Mononuclear cell (primary cell): ENCODE results near the gene SDS. TPM values are rescaled to one million over a fixed set of nuclear protein-coding genes. Genes with fewer than 3 reads are reported as not detected.

Experiments
- H3K27me3 ChIP-seq: 2 replicates; pipeline ENCODE4 v1.6.0; 2011; ENCODE audit warnings: low read length, control low read depth; ENCODE audit not compliant: insufficient read depth
- H3K4me1 ChIP-seq: 2 replicates; pipeline ENCODE4 v1.5.1; 2011; ENCODE audit warnings: mild to moderate bottlenecking, low read length, control low read depth; ENCODE audit not compliant: insufficient read depth
- H3K4me3 ChIP-seq: 2 replicates; pipeline ENCODE4 v1.5.1; 2011; ENCODE audit warnings: mild to moderate bottlenecking, low read length, moderate library complexity
- H3K9me3 ChIP-seq: 2 replicates; pipeline ENCODE4 v1.5.1; 2011; ENCODE audit warnings: low read depth, mild to moderate bottlenecking, control low read depth, low read length
- total RNA-seq: library from RNA; depleted of rRNA; stranded (reverse); fragments of >200 nt; gene quantifications from one replicate; pipeline ENCODE4 v1.2.3, GENCODE V29; 2012

The SDS gene
- total RNA-seq, 1 donor: 0.52 TPM

DNA sequence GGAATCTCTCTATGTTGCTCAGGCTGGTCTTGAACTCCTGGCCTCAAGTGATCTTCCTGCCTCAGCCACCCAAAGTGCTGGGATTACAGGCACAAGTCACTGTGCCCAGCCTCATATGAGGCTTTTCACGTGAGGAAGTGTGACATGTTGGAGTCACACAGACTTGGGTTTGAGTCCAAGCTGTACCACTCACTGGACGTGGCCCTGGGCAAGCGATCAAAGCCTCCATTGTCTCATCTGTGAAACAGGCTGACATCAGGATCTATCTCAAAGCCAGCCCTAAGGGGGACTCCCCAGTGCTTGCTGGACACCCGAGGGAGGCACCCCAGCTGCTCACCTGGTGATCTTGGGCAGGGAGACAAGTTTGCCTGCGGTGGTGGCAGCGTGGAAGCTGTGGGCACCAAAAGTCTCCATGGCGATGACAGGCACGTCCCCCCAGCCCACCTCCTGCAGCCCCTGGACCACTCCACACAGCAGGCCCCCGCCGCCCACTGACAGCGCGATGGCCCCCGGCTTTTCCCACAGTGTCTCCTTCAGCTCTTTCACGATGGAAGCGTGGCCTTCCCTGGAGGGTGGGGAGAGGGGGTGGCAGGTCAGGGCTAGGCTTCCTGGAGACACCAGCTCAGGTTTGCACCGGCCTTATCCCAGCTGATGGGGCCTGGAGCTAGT, 6.7 kb downstream of the SDS start:
- H3K4me1 ChIP-seq: no peaks in the 10 kb centered on the region
- no peak overlapping the region for H3K4me3 ChIP-seq
- no peaks in the 10 kb centered on the region for H3K9me3 ChIP-seq
- no peaks in the 10 kb centered on the region for H3K27me3 ChIP-seq

DNA sequence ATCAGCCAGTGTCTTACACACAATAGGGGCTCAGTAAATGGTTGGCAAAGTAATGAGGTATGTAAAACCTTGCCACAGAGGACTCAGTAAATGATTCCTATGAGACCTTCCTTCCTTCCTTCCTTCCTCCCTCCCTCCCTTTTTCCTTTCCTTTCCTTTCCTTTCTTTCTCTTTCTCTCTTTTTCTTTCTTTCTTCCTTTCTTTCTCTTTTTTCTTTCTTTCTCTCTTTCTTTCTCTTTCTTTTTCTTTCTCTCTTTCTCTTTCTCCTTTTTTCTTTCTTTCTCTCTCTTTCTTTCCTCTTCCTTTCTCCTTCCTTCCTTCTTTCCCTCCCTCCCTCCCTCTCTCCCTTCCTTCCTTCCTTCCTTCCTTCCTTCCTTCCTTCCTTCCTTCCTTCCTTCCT, 7.5 kb downstream of the SDS start:
- no peaks in the 10 kb centered on the region for H3K27me3 ChIP-seq
- no peaks in the 10 kb centered on the region for H3K4me1 ChIP-seq
- no peaks in the 10 kb centered on the region for H3K9me3 ChIP-seq
- H3K4me3 ChIP-seq: no peak overlapping the region

DNA sequence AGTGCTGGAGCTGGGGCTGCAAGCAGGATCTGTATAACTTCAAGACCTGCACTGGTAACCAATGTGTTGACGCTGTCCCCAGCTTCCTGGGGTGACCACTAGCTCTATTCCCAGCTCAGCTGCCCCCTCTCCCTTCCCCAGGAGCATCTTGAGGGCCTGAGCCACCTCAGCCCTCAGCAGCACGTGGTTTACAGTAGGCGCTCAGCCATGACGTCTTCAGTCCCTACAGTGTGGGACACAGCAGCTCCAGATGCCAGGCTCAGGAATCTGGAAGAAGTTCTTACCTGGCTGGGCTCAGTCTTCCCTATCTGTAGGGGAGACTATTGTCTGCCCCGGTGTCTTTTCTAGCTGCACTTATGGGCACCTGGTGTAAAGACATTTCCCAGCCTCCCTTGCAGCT, 8.6 kb downstream of the SDS start:
- Histone ChIP-seq H3K27me3 (no peaks in the 10 kb centered on the region), H3K4me3 (no peak overlapping the region), H3K9me3 (no peaks in the 10 kb centered on the region), H3K4me1 (no peaks in the 10 kb centered on the region)

DNA sequence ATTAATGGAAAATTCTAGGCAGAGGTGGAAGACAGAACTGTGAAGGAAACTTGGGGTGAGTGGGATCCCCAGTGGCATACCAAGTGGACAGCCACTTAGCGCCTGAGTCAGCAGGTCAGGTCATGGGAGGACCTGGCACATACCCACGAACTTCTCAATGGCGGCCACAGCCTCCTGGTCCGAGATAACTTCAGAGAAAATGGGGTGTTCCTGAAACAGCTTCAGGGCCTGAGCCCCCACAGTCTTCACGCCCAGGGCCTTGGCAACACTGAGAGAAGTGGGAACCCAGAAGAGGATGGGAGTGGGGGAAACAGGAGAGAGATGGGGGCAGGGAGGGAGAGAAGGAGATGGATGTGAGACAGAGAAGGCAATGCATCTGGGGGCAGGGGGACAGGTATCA, 9.9 kb downstream of the SDS start:
- Histone ChIP-seq H3K4me3 (no peak overlapping the region), H3K27me3 (no peaks in the 10 kb centered on the region), H3K4me1 (no peaks in the 10 kb centered on the region), H3K9me3 (no peaks in the 10 kb centered on the region)

DNA sequence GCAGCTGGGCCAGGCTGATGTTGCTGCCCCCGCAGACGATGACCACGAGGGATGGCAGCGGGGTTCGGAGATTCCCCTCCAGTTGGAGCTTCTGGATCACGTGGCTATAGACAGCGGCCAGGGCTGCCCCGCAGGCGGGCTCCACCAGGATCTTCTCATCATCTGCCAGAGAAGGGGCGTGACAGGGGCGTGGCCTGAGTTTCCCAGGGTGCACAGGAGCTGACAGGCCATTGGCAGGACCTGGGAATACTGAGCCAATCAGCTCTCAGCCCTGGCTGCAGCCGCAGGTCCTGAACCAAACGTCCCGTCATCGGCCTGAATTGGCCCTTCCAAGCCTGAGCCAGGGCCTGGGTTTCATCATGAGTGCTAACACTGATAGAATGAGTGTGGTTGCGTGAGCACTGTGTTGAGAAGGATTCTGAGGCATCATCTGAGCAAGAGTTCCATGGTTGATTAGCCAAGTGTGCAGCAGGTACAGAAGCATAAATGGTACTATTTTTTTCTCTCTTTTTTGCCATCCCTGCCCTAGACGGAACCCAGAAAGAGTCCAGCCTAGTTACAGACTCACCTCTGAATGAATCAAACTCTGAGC, 10.6 kb downstream of the SDS start:
- no peaks in the 10 kb centered on the region for H3K9me3 ChIP-seq
- H3K27me3 ChIP-seq: no peaks in the 10 kb centered on the region
- H3K4me3 ChIP-seq: no peak overlapping the region
- H3K4me1 ChIP-seq: no peaks in the 10 kb centered on the region

DNA sequence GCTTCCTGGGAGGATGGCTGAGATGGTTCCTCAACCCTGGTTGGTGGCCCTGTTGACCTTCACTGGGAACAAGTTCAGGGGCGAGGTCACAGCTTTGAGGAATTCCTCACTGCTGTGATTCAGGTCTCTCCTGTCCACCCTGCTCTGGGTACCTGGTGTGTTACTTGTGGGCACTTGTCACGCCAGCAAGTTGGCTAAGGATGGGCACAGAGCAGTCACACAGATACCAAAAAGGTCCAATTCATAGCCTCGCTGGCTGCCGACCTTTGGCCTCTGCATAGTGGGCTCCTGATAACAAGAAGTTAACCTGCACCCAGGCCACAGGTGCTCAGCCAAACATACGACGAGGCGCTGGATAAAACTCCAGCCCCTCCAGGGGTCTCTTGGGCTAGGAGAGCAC, 11.2 kb downstream of the SDS start:
- H3K4me3 ChIP-seq: no peak overlapping the region
- no peaks in the 10 kb centered on the region for H3K27me3 ChIP-seq
- no peaks in the 10 kb centered on the region for H3K4me1 ChIP-seq
- no peaks in the 10 kb centered on the region for H3K9me3 ChIP-seq

DNA sequence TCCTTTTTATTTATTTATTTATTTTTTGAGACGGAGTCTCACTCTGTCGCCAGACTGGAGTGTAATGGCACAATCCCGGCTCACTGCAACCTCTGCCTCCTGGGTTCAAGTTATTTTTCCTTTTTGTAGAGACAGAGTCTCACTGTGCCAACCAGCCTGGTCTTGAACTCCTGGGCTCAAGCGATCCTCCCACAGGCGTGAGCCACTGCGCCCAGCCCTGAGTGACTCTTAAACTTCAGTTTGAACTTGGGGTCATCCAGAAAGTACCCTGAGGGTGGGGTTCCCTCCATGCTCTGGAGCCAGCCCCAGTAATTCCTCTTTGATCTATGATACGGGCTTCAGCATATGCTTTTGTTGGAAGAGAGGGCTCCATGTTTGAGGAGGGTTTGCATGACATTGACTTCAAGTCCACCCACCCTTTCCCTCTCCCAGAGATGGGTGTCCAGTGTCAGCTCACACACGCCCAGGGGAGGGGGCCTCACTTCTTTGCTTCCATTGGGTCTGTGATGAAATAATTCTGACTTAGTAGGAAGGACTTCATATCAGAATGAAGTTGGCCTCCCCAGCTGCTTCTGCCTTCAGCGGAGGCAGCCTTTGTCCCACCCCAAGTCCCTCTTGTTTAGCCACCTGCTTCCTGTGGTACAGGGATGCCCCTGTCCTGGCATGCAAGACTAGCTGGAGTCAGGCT, 11.9 kb downstream of the SDS start:
- Histone ChIP-seq H3K9me3 (no peaks in the 10 kb centered on the region), H3K27me3 (no peaks in the 10 kb centered on the region), H3K4me3 (no peak overlapping the region), H3K4me1 (no peaks in the 10 kb centered on the region)

DNA sequence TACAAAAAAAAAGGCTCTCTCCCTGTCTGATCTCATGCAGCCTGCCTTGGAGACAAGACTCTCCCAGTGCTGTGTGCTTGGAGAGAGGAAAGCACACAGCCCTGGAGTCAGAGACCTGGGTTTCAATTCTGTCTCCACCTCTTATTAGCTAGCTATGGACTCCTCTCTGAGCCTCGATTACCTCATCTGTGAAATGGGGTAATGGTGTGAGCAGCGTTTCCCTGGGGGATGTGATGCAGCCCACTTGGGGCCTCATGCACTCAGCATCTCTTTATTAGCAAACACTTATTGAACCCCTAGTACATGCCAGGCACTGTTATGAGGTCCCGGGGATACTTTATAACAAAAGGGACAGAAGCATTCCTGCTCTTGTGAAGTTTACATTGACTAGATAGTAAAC, 12.5 kb downstream of the SDS start:
- H3K27me3 ChIP-seq: no peaks in the 10 kb centered on the region
- H3K9me3 ChIP-seq: no peaks in the 10 kb centered on the region
- no peaks in the 10 kb centered on the region for H3K4me1 ChIP-seq
- no peak overlapping the region for H3K4me3 ChIP-seq

DNA sequence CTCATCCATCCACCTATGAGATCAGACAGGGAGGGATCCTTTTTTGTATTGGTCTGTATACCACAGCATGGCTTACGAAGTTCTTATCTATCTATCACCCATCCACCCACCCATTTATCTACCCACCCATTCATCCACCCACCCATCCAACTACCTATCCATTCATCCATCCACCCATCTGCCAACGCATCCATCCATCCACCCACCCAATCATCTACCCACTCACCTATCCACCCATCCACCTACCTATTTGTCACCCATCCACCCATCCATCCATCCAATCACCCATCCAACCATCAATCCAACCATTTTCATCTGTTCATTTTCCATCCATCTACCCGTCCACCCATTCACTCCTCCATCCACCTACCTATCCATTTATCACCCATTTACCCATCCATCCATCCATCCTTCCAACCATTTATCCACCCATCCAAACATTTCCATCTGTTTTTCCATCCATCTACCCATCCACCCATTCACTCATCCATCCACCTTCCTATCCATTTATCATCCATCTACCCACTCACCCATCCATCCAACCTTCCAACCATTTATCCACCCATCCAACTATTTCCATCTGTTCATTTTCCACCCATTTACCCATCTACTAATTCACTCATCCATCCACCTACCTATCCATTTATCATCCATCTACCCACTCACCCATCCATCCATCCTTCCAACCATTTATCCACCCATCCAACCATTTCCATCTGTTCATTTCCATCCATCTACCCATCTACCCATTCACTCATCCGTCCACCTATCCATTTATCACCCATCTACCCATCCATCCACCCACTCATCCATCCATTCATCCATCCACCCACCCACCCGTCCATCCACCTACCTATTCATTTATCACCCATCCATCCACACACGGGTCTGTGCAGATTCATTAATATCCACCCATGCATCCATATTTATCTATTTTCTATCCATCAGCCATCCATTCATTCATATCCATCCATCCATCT, 13.3 kb downstream of the SDS start:
- no peaks in the 10 kb centered on the region for H3K9me3 ChIP-seq
- no peak overlapping the region for H3K4me3 ChIP-seq
- H3K27me3 ChIP-seq: no peaks in the 10 kb centered on the region
- no peaks in the 10 kb centered on the region for H3K4me1 ChIP-seq

DNA sequence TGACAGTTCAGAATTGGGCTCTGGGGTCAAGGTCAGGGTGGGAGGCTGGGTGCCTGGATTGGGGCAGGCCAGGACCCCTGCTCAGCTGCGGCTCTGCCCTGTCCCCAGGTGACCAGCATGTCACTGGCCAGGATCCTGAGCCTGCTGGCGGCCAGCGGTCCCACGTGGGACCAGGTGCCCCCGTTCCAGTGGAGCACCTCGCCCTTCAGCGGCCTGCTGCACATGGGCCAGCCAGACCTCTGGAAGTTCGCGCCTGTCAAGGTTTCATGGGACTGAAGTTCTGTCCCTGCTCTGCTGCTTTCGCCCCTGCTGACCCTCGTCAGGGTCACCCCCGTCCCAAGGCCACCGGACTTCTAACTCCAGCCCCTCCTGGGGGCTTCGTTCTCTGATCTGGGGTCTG, 15.3 kb downstream of the SDS start:
- Histone ChIP-seq H3K27me3 (no peaks in the 10 kb centered on the region), H3K4me1 (no peaks in the 10 kb centered on the region), H3K4me3 (no peak overlapping the region), H3K9me3 (no peaks in the 10 kb centered on the region)

DNA sequence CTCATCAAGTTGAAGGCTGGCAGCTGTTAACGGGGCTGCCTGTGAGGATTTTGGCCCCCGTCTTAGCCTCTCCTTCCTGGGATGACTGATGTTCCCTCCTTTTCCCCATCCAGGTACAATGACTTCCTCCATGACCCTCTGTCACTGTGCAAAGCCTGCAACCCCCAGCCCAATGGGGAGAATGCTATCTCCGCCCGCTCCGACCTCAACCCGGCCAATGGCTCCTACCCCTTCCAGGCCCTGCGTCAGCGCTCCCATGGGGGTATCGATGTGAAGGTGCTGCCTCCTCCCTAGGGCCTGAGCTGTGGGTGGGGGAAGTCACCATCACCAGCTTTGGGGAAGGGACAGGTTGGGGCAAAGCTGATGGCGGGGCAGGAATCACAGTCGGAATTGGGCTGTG, 16.1 kb downstream of the SDS start:
- Histone ChIP-seq H3K4me3 (no peak overlapping the region), H3K27me3 (no peaks in the 10 kb centered on the region), H3K9me3 (no peaks in the 10 kb centered on the region), H3K4me1 (no peaks in the 10 kb centered on the region)

DNA sequence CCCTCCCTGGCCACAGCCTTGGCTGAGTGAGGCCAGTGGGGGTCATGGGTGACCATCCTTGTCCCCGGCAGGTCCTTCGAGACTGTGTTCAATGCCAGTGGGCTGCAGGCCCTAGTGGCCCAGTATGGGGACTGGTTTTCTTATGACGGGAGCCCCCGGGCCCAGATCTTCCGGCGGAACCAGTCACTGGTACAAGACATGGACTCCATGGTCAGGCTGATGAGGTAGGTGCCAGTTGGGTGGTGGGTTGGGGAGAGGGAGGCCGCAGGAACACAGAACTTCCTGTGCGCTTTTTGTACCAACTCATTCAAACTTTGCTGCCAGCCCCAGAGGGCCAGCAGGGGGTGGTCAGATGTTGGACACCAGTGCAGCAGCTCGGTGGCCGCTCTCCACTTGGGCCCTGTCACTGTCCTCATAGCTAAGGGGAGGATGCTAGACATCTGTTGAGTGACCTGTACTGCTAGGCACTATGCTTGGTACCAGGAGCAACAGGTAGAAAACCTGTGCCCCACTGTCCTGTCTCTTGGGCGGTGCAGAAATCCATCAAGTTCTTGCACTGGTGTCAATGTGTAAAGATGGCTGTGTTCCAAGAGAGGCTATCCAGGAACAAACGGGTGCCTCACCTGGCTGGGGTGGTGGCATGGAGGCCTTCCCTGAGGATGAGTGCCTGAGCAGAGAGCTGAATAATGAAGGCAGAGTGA, 16.7 kb downstream of the SDS start:
- Histone ChIP-seq H3K9me3 (no peaks in the 10 kb centered on the region), H3K4me3 (no peak overlapping the region), H3K4me1 (no peaks in the 10 kb centered on the region), H3K27me3 (no peaks in the 10 kb centered on the region)

DNA sequence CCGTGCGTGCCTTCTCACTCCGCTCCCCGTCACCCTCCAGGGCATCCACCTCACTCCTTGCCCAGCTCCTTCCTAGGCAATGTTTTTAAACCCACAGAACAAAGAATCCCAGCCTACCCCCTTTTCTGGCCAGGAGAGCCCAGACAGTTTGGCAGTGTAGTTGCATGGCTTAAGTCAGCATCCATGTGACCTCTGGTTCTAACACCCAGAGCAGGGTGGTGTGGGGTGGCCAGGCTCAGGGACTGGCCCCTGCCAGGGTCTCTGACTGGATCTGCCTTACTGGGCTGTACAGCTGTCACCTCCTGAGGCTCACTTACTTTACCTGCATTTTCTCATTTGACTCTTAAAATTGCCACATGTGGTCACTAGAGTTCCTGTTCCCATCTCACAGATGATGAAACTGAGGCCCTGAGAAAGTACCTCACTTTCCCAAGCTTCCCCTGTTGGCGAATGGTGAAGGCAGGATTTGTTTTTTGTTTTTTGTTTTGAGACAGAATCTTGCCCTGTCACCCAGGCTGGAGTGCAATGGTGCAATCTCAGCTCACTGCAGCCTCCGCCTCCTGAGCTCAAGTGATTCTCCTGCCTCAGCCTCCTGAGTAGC, 18.3 kb downstream of the SDS start:
- no peaks in the 10 kb centered on the region for H3K4me1 ChIP-seq
- no peaks in the 10 kb centered on the region for H3K9me3 ChIP-seq
- no peaks in the 10 kb centered on the region for H3K27me3 ChIP-seq
- H3K4me3 ChIP-seq: no peak overlapping the region

DNA sequence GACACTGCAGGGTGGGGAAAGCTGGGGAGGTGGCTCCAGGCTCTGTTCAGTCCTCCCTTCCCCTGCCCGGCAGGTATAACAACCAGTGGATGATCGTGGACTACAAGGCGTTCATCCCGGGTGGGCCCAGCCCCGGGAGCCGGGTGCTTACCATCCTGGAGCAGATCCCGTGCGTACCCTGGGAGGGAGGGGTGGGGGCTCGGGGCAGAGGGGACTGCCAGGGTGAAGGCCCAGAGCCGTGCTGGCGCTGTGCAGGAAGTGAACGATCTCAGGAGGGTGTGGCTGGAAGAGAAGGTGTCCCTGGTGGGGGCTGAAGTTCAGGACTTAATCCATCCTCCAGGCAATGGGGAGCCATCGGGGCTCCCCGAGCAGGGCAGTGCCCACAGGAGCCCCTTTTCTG, 18.9 kb downstream of the SDS start:
- H3K9me3 ChIP-seq: no peaks in the 10 kb centered on the region
- H3K4me3 ChIP-seq: no peak overlapping the region
- no peaks in the 10 kb centered on the region for H3K4me1 ChIP-seq
- H3K27me3 ChIP-seq: no peaks in the 10 kb centered on the region
